Spleen (tissue), 11 donors: ENCODE measurements around the gene SERPINA3. TPM values are rescaled to one million over a fixed set of nuclear protein-coding genes. Genes with fewer than 3 reads are reported as not detected.

Source experiments
- DNase-seq: peaks from one replicate; pipeline ENCODE4 v3.0.0-alpha.2; 2020
- H3K27ac ChIP-seq, 8 donors: fragments of 200-600 bp; sonication (generic) in 7 of 8; 1 replicate in 4 of 8; 2 replicates in 4 of 8; pipeline versions ENCODE4 v1.5.0 to v1.8.0; 2016 to 2021; ENCODE audit warnings: inconsistent platforms in 4 of 8, mild to moderate bottlenecking in 4 of 8, moderate library complexity in 1 of 8
- H3K27me3 ChIP-seq, 7 donors: fragments of 200-600 bp; sonication (generic) in 6 of 7; replicated peaks in 1 of 7; 1 replicate in 4 of 7; 2 replicates in 3 of 7; pipeline versions ENCODE4 v1.5.0 to v1.8.0; 2016 to 2021; ENCODE audit warnings: inconsistent platforms in 3 of 7, mild to moderate bottlenecking in 1 of 7
- H3K36me3 ChIP-seq, 6 donors: fragments of 200-600 bp; sonication (generic) in 5 of 6; 1 replicate in 4 of 6; 2 replicates in 2 of 6; pipeline versions ENCODE4 v1.5.0 to v1.8.0; 2016 to 2021; ENCODE audit warnings: inconsistent platforms in 2 of 6
- H3K4me1 ChIP-seq, 6 donors: fragments of 200-600 bp; sonication (generic) in 5 of 6; 1 replicate in 3 of 6; 2 replicates in 3 of 6; pipeline versions ENCODE4 v1.5.0 to v1.8.0; 2016 to 2021; ENCODE audit warnings: inconsistent platforms in 3 of 6
- H3K4me3 ChIP-seq, 8 donors: fragments of 200-600 bp; sonication (generic) in 7 of 8; 1 replicate in 4 of 8; 2 replicates in 4 of 8; pipeline versions ENCODE4 v1.5.0 to v1.8.0; 2016 to 2021; ENCODE audit warnings: inconsistent platforms in 4 of 8, mild to moderate bottlenecking in 4 of 8, moderate library complexity in 2 of 8
- H3K9me3 ChIP-seq, 8 donors: fragments of 200-600 bp; sonication (generic) in 7 of 8; 1 replicate in 4 of 8; 2 replicates in 4 of 8; pipeline versions ENCODE4 v1.5.0 to v1.8.0; 2016 to 2021; ENCODE audit warnings: inconsistent platforms in 4 of 8
- POLR2A ChIP-seq, 3 donors: fragments of 450-650 bp; IDR thresholded peaks; one replicate each; pipeline ENCODE4 v1.5.1; 2017; ENCODE audit warnings: antibody characterized with exemption in 3 of 3, mild to moderate bottlenecking in 1 of 3
- POLR2AphosphoS5 ChIP-seq, 3 donors: sonication (generic); formaldehyde crosslinking; IDR thresholded peaks; one replicate each; pipeline ENCODE4 v1.5.1; 2017; ENCODE audit warnings: antibody characterized with exemption in 3 of 3
- WGBS, 5 donors: extraction: QIAGEN DNeasy Blood & Tissue Kit in 3 of 5; methylation state at CpG; one replicate each; pipeline versions ENCODE4 v1.1.5 to v1.1.7; 2013 to 2018; 5-methylcytosine and 5-hydroxymethylcytosine counted together
- intact Hi-C: fragments of 100-400 bp; cut with DNase I; formaldehyde crosslinking; loops from one replicate; pipeline ENCODE4 v1.15.0; 2023; ENCODE audit warnings: low total_unique reads
- polyA plus RNA-seq, 3 donors: library from polyadenylated mRNA; stranded (reverse); fragments of 200-250 nt; gene quantifications; one replicate each; pipeline ENCODE4 v1.2.1, GENCODE V29; 2013
- total RNA-seq, 7 donors: library from RNA; depleted of rRNA in 3 of 7; stranded (reverse); fragments of >200 nt in 3 of 7; fragmentation: NEBNext Ultra II Directional in 4 of 7; extraction: Animal tissue kit (Norgen Biotek cat#: 25700) in 4 of 7; gene quantifications; one replicate each; pipeline versions ENCODE4 v1.1.0 to v1.2.1, GENCODE V29; 2016 to 2021
- TF ChIP-seq, protein P1 (sequence below), 11 experiments: fragments of 200-600 bp in 7 of 11; fragments of 450-650 bp in 4 of 11; sonication (generic) in 4 of 11; IDR thresholded peaks in 8 of 11; conservative IDR thresholded peaks in 3 of 11; 1 replicate in 7 of 11; 2 replicates in 4 of 11; pipeline versions ENCODE4 v1.4.0 to v1.8.0; 2016 to 2021; ENCODE audit warnings: antibody characterized with exemption in 11 of 11, inconsistent platforms in 4 of 11, mild to moderate bottlenecking in 1 of 11
- donor health status: healthy with polysubstance abuse.
- donor health status: DM: no; HTN: no; CAD: no; lungs with moderate emphysema.
- donor health status: DM: no; HTN: no; CAD: no.
- donor health status: Bipolar disorder and iron deficiency.
- donor health status: healthy.
- donor health status: DM: no; HTN: no; CAD: no.
- donor health status: DM: yes; HTN: yes; CAD: no.

SERPINA3 gene
- total and polyA plus RNA-seq, 10 donors, result 3.4 to 88.3 (median 10.2) TPM

DNA sequence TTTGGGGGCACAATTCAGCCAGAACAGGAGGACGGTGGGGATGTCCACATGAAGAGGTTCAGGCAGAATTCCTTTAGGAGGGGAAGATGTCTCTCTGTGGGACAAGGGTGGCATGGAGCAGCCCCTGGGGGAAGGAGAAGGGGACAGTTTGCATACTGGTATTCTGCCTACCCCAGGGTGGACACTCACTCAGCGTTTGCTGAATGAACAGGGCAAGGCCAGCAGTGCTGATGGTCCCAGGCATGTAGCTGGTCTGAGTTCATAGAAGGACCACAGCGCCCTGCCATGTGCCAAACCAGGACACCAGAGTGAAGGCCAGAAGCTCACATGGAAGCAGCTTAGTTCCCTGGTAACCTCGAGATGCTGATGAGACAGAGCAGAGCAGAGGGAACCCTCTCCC, 25.6 kb upstream of the SERPINA3 start:
- intact Hi-C loops, result no loop called here
- H3K27ac ChIP-seq, result no peak overlapping the region
- DNase-seq, result no peak
- 62 to 93% (median 82%) methylated on average over 4 of the region's 4 CpGs for WGBS, 5 donors
- H3K4me1 ChIP-seq, result peaks cover 0 to 26% (median 2%) of the 10 kb centered on the region in 6 donors
- H3K36me3 ChIP-seq, result peaks cover 0 to 46% (median 7%) of the 10 kb centered on the region in 6 donors
- no peaks in the 10 kb centered on the region for H3K9me3 ChIP-seq
- H3K27me3 ChIP-seq, result no peaks in the 10 kb centered on the region
- H3K4me3 ChIP-seq, result no peak overlapping the region
- TF ChIP-seq POLR2AphosphoS5 (IDR thresholded peaks at IDR 0.05) (no peak), POLR2A (IDR thresholded peaks at IDR 0.05) (no peak)
- TF ChIP-seq, protein P1, sequence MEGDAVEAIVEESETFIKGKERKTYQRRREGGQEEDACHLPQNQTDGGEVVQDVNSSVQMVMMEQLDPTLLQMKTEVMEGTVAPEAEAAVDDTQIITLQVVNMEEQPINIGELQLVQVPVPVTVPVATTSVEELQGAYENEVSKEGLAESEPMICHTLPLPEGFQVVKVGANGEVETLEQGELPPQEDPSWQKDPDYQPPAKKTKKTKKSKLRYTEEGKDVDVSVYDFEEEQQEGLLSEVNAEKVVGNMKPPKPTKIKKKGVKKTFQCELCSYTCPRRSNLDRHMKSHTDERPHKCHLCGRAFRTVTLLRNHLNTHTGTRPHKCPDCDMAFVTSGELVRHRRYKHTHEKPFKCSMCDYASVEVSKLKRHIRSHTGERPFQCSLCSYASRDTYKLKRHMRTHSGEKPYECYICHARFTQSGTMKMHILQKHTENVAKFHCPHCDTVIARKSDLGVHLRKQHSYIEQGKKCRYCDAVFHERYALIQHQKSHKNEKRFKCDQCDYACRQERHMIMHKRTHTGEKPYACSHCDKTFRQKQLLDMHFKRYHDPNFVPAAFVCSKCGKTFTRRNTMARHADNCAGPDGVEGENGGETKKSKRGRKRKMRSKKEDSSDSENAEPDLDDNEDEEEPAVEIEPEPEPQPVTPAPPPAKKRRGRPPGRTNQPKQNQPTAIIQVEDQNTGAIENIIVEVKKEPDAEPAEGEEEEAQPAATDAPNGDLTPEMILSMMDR (IDR thresholded peaks at IDR 0.05 in 8 of 11, conservative IDR thresholded peaks at IDR 0.05 in 3 of 11), result no peak

- WGBS, 5 donors, result 78 to 92% (median 82%) methylated on average over 4 of the region's 4 CpGs
- no peak overlapping the region for H3K4me3 ChIP-seq
- intact Hi-C loops, result no loop called here
- H3K4me1 ChIP-seq, result peaks cover 0 to 20% (median 2%) of the 10 kb centered on the region in 6 donors
- H3K9me3 ChIP-seq, result no peaks in the 10 kb centered on the region
- H3K27ac ChIP-seq, result peak overlapping the region in 1 of 8 donors; percentile 17
- no peak for TF ChIP-seq POLR2AphosphoS5 (IDR thresholded peaks at IDR 0.05)
- TF ChIP-seq, protein P1 (IDR thresholded peaks at IDR 0.05 in 8 of 11, conservative IDR thresholded peaks at IDR 0.05 in 3 of 11), result no peak
- TF ChIP-seq POLR2A (IDR thresholded peaks at IDR 0.05), result no peak
- no peaks in the 10 kb centered on the region for H3K27me3 ChIP-seq
- no peak for DNase-seq
- H3K36me3 ChIP-seq, result peaks cover 0 to 53% (median 7%) of the 10 kb centered on the region in 6 donors
These were observed 23.9 kb upstream of the SERPINA3 start for GRCh38 chr14:94588311-94588710.

DNA sequence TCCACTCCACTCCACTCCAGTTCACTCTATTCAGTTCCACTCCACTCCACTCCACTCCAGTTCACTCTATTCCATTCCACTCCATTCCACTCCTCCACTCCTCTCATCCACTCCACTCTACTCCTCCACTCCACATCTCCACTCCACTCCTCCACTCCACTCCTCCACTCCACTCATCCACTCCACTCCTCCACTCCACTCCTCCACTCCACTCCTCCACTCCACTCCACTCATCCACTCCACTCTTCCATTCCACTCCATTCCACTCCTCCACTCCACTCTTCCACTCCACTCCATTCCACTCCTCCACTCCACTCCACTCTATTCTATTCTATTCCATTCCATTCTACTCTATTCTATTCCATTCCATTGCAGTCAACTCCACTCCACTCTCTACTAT, 21.1 kb upstream of the SERPINA3 start:
- Histone ChIP-seq H3K4me1 (no peaks in the 10 kb centered on the region), H3K36me3 (peaks cover 0 to 53% (median 7%) of the 10 kb centered on the region in 6 donors), H3K9me3 (no peaks in the 10 kb centered on the region), H3K27me3 (peaks cover 0 to 6% (median 0%) of the 10 kb centered on the region in 7 donors), H3K4me3 (no peak overlapping the region), H3K27ac (no peak overlapping the region)
- TF ChIP-seq POLR2A (IDR thresholded peaks at IDR 0.05), result no peak
- no peak for TF ChIP-seq POLR2AphosphoS5 (IDR thresholded peaks at IDR 0.05)
- intact Hi-C loops, result no loop called here
- DNase-seq, result no peak

DNA sequence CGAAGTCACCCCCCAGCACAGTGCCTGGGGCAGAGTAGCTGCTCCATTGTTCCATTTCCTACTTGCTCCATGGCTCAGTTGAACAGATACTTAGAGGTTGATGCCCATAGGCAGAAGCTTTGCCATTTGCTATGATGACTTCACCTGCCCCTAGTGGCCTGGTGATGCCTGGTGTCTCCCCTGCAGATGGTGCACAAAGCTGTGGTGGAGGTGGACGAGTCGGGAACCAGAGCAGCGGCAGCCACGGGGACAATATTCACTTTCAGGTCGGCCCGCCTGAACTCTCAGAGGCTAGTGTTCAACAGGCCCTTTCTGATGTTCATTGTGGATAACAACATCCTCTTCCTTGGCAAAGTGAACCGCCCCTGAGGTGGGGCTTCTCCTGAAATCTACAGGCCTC, 20.3 kb upstream of the SERPINA3 start:
- intact Hi-C loops, result no loop called here
- Histone ChIP-seq H3K27me3 (peaks cover 0 to 6% (median 0%) of the 10 kb centered on the region in 7 donors), H3K4me3 (no peak overlapping the region), H3K9me3 (no peaks in the 10 kb centered on the region), H3K4me1 (no peaks in the 10 kb centered on the region), H3K27ac (peak overlapping the region in 1 of 8 donors; percentile 36), H3K36me3 (peaks cover 0 to 53% (median 7%) of the 10 kb centered on the region in 6 donors)
- 80 to 94% (median 90%) methylated on average over 3 to 8 of the region's 8 CpGs for WGBS, 5 donors
- TF ChIP-seq POLR2AphosphoS5 (IDR thresholded peaks at IDR 0.05), result no peak
- TF ChIP-seq POLR2A (IDR thresholded peaks at IDR 0.05), result no peak
- TF ChIP-seq, protein P1 (IDR thresholded peaks at IDR 0.05 in 8 of 11, conservative IDR thresholded peaks at IDR 0.05 in 3 of 11), result no peak
- DNase-seq, result no peak

GRCh38 chr14:94592457-94592856, 19.7 kb upstream of the SERPINA3 start:
- intact Hi-C loops, result no loop called here
- no peak for DNase-seq
- Histone ChIP-seq H3K27ac (peak overlapping the region in 1 of 8 donors; percentile 36), H3K27me3 (peaks cover 0 to 6% (median 0%) of the 10 kb centered on the region in 7 donors), H3K4me3 (no peak overlapping the region), H3K9me3 (no peaks in the 10 kb centered on the region), H3K4me1 (no peaks in the 10 kb centered on the region), H3K36me3 (peaks cover 0 to 49% (median 6%) of the 10 kb centered on the region in 6 donors)
- TF ChIP-seq POLR2A (IDR thresholded peaks at IDR 0.05) (no peak), POLR2AphosphoS5 (IDR thresholded peaks at IDR 0.05) (peak in 1 of 3 donors; percentile 54)
- TF ChIP-seq, protein P1 (IDR thresholded peaks at IDR 0.05 in 8 of 11, conservative IDR thresholded peaks at IDR 0.05 in 3 of 11), result no peak
